ENCODE results near the gene APPBP2.

DNA sequence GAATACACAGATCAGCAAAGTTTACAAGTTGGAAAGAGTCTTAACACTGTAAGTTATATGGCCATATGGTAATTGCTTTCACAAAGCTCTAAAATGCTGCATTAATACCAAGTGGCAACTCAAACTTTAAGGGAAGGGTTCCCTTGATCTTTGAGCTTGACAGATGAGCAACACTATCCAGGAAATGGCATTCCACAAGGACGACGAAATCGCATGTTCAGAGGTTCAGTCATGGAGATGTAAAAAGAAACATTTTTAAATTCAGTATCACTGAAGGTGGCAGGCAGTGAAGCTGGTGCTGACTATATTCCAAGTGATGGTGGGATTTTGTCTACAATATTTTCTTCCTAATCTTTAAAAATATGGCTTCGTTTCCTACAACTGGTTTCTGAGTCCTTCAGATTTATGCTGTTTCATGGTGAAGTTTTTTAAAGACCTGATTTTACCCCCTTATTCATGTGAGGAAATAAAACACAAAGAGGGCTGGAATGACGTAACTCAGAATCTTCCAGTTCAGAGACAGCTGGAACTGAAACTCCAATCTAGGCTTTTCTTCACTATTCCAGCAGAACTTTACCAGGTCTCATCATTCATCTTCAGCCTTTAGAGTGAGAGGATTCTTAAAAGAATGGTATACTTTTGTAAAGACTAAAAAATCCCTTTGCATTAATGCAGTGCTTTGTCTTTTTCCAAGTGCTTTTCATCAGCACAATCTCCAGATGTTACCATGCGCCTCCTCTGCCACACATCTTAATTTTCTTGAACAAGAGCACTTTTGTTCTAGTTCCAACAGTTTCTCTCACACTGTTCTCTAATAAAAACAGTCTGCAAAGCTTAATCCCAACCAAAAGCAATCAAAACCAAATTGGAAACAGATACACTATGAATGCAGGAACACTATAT is 83.5 kb downstream of the APPBP2 start:
- TF ChIP-seq, protein P1, sequence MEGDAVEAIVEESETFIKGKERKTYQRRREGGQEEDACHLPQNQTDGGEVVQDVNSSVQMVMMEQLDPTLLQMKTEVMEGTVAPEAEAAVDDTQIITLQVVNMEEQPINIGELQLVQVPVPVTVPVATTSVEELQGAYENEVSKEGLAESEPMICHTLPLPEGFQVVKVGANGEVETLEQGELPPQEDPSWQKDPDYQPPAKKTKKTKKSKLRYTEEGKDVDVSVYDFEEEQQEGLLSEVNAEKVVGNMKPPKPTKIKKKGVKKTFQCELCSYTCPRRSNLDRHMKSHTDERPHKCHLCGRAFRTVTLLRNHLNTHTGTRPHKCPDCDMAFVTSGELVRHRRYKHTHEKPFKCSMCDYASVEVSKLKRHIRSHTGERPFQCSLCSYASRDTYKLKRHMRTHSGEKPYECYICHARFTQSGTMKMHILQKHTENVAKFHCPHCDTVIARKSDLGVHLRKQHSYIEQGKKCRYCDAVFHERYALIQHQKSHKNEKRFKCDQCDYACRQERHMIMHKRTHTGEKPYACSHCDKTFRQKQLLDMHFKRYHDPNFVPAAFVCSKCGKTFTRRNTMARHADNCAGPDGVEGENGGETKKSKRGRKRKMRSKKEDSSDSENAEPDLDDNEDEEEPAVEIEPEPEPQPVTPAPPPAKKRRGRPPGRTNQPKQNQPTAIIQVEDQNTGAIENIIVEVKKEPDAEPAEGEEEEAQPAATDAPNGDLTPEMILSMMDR (IDR thresholded peaks at IDR 0.05): no peak
- TF ChIP-seq POLR2A (IDR thresholded peaks at IDR 0.05): no peak
- no peak for TF ChIP-seq POLR2AphosphoS5 (IDR thresholded peaks at IDR 0.05)
- TF ChIP-seq EP300 (IDR thresholded peaks at IDR 0.05): no peak
